SK-N-SH (cell line): Measurements from ENCODE around the gene SH3BP1. TPM values are rescaled to one million over a fixed set of nuclear protein-coding genes. Genes with fewer than 3 reads are reported as not detected.

Experiments
- CTCF ChIA-PET: fragments of 300-600, 350-600 bp; formaldehyde crosslinking; extraction: SDS; loops from one replicate; lab custom pipeline; 2021; lab: Yijun Ruan, JAX
- POLR2A ChIA-PET: fragments of 350-600 bp; sonication (Branson Sonifier 250); formaldehyde crosslinking; extraction: SDS; loops from one replicate; lab custom pipeline; 2020; ENCODE audit warnings: antibody characterized with exemption, inconsistent platforms; lab: Yijun Ruan, JAX
- DNase-seq: peaks from one replicate; pipeline ENCODE4 v3.0.0; 2012
- H2AFZ ChIP-seq: fragments of 200-600 bp; sonication (generic); 2 replicates; pipeline ENCODE4 v1.8.1; 2016; ENCODE audit warnings: antibody characterized with exemption, mild to moderate bottlenecking, low read depth
- H3F3A ChIP-seq: fragments of 200-600 bp; sonication (generic); replicated peaks from 2 replicates; pipeline ENCODE3; 2016; ENCODE audit warnings: antibody characterized with exemption, mild to moderate bottlenecking; ENCODE audit not compliant: insufficient read depth
- H3K27ac ChIP-seq, 2 experiments: fragments of 200-500 bp in 1 of 2; fragments of 200-600 bp in 1 of 2; sonication (Bioruptor generic) in 1 of 2; sonication (generic), shearing (Covaris generic) in 1 of 2; 2 replicates each; pipeline versions ENCODE4 v1.5.1 to v1.6.1; 2014 to 2016; ENCODE audit warnings: low read depth in 2 of 2, inconsistent platforms in 1 of 2, low read length in 1 of 2, mild to moderate bottlenecking in 1 of 2, mixed read lengths in 1 of 2
- H3K27me3 ChIP-seq: fragments of 200-600 bp; sonication (generic), shearing (Covaris generic); 2 replicates; pipeline ENCODE4 v1.6.1; 2016; ENCODE audit warnings: mixed run types; ENCODE audit not compliant: insufficient read depth
- H3K36me3 ChIP-seq, 2 experiments: fragments of 200-500 bp in 1 of 2; fragments of 200-600 bp in 1 of 2; sonication (Bioruptor generic) in 1 of 2; sonication (generic) in 1 of 2; replicated peaks in 1 of 2; 2 replicates each; pipeline versions ENCODE3 to v1.5.1; 2014 to 2016; ENCODE audit warnings: low read length in 1 of 2, mild to moderate bottlenecking in 1 of 2; ENCODE audit not compliant: insufficient read depth in 2 of 2, control insufficient read depth in 1 of 2
- H3K4me1 ChIP-seq, 2 experiments: fragments of 200-500 bp in 1 of 2; fragments of 200-600 bp in 1 of 2; sonication (Bioruptor generic) in 1 of 2; sonication (generic), shearing (Covaris generic) in 1 of 2; 2 replicates each; pipeline versions ENCODE4 v1.5.1 to v1.6.1; 2014 to 2016; ENCODE audit warnings: low read depth in 1 of 2, low read length in 1 of 2, mixed run types in 1 of 2; ENCODE audit not compliant: insufficient read depth in 2 of 2, control insufficient read depth in 1 of 2
- H3K4me2 ChIP-seq: fragments of 200-600 bp; sonication (generic), shearing (Covaris generic); 2 replicates; pipeline ENCODE4 v1.6.1; 2017; ENCODE audit warnings: mixed run types
- H3K4me3 ChIP-seq, 2 experiments: fragments of 200-500 bp in 1 of 2; fragments of 200-600 bp in 1 of 2; sonication (Bioruptor generic) in 1 of 2; sonication (generic), shearing (Covaris generic) in 1 of 2; 2 replicates each; pipeline versions ENCODE4 v1.5.1 to v1.8.1; 2014 to 2016; ENCODE audit warnings: low read depth in 2 of 2, inconsistent platforms in 1 of 2, low read length in 1 of 2, mild to moderate bottlenecking in 1 of 2, mixed read lengths in 1 of 2, moderate library complexity in 1 of 2
- H3K79me2 ChIP-seq: fragments of 200-600 bp; sonication (generic); 2 replicates; pipeline ENCODE4 v1.8.1; 2017; ENCODE audit warnings: mild to moderate bottlenecking; ENCODE audit not compliant: insufficient read depth
- H3K9ac ChIP-seq: fragments of 200-600 bp; sonication (generic); 2 replicates; pipeline ENCODE4 v1.6.1; 2017; ENCODE audit warnings: mixed run types
- H3K9me2 ChIP-seq: fragments of 200-600 bp; sonication (generic); 2 replicates; pipeline ENCODE4 v1.6.1; 2017; ENCODE audit warnings: mixed run types
- H3K9me3 ChIP-seq: fragments of 200-600 bp; sonication (generic); 2 replicates; pipeline ENCODE4 v1.6.1; 2017; ENCODE audit warnings: mixed run types, mild to moderate bottlenecking, moderate library complexity
- H4K20me1 ChIP-seq: fragments of 200-600 bp; sonication (generic); 2 replicates; pipeline ENCODE4 v1.6.1; 2017; ENCODE audit warnings: mild to moderate bottlenecking, mixed run types; ENCODE audit not compliant: insufficient read depth
- CHD2 ChIP-seq: fragments of 150-350 bp; IDR thresholded peaks from 2 replicates; pipeline ENCODE4 v1.6.1; 2018; ENCODE audit warnings: low read length; ENCODE audit not compliant: partially characterized antibody
- ELF1 ChIP-seq: IDR thresholded peaks from 2 replicates; pipeline ENCODE4 v1.4.0; 2012
- EP300 ChIP-seq, 2 experiments: IDR thresholded peaks; 2 replicates each; pipeline versions ENCODE4 v1.4.0 to v1.6.1; 2012; ENCODE audit warnings: borderline replicate concordance in 1 of 2, low read depth in 1 of 2, low read length in 1 of 2
- FOSL2 ChIP-seq: IDR thresholded peaks from 2 replicates; pipeline ENCODE4 v1.4.0; 2012; ENCODE audit warnings: low read depth, mild to moderate bottlenecking, moderate library complexity, borderline replicate concordance
- JUND ChIP-seq: IDR thresholded peaks from 2 replicates; pipeline ENCODE4 v1.4.0; 2012
- MXI1 ChIP-seq: IDR thresholded peaks from 2 replicates; pipeline ENCODE4 v1.6.1; 2012; ENCODE audit warnings: mild to moderate bottlenecking, low read depth, low read length, improper control_type of control experiment
- NFIC ChIP-seq: IDR thresholded peaks from 2 replicates; pipeline ENCODE4 v1.4.0; 2012; ENCODE audit warnings: borderline replicate concordance
- POLR2AphosphoS5 ChIP-seq: IDR thresholded peaks from 2 replicates; pipeline ENCODE4 v1.6.1; 2012; ENCODE audit warnings: low read depth, low read length
- RAD21 ChIP-seq: IDR thresholded peaks from 2 replicates; pipeline ENCODE4 v1.6.1; 2012; ENCODE audit warnings: mild to moderate bottlenecking, low read length
- RCOR1 ChIP-seq: fragments of 150-350 bp; IDR thresholded peaks from 2 replicates; pipeline ENCODE4 v1.6.1; 2017; ENCODE audit warnings: antibody characterized with exemption, low read length
- RFX5 ChIP-seq: IDR thresholded peaks from 2 replicates; pipeline ENCODE4 v1.6.1; 2012; ENCODE audit warnings: mild to moderate bottlenecking, improper control_type of control experiment, low read length
- RXRA ChIP-seq: IDR thresholded peaks from 2 replicates; pipeline ENCODE4 v1.4.0; 2012; ENCODE audit warnings: low read depth, mild to moderate bottlenecking, borderline replicate concordance
- SMC3 ChIP-seq: IDR thresholded peaks from 2 replicates; pipeline ENCODE4 v1.6.1; 2012; ENCODE audit warnings: low read depth, low read length, improper control_type of control experiment
- TAF1 ChIP-seq: IDR thresholded peaks from 2 replicates; pipeline ENCODE4 v1.6.1; 2012; ENCODE audit warnings: low read depth, mild to moderate bottlenecking, low read length, moderate library complexity, borderline replicate concordance
- TEAD4 ChIP-seq: IDR thresholded peaks from 2 replicates; pipeline ENCODE4 v1.4.0; 2012; ENCODE audit warnings: mild to moderate bottlenecking, borderline replicate concordance; ENCODE audit not compliant: insufficient read depth
- WGBS: methylation state at CpG from one replicate; pipeline ENCODE4 v1.1.6; 2017; ENCODE audit warnings: low lambda C conversion rate; 5-methylcytosine and 5-hydroxymethylcytosine counted together
- polyA plus RNA-seq, 3 experiments: library from polyadenylated mRNA; depleted of rRNA; stranded (reverse); fragments of >200 nt; gene quantifications; 2 replicates each; pipeline ENCODE4 v1.2.3, GENCODE V29; 2012
- TF ChIP-seq, protein P1 (sequence below): fragments of 200-600 bp; sonication (generic); IDR thresholded peaks from 2 replicates; pipeline ENCODE4 v1.6.1; 2017; ENCODE audit warnings: antibody characterized with exemption, mild to moderate bottlenecking, moderate library complexity
- TF ChIP-seq, protein P2 (sequence below): fragments of 150-350 bp; IDR thresholded peaks from 2 replicates; pipeline ENCODE4 v1.6.1; 2017; ENCODE audit warnings: antibody characterized with exemption, low read length, low read depth, borderline replicate concordance

The SH3BP1 gene
- polyA plus RNA-seq, 1 of the 3 experiments (the other 2 are of a cell fraction) = 8.9 TPM

DNA sequence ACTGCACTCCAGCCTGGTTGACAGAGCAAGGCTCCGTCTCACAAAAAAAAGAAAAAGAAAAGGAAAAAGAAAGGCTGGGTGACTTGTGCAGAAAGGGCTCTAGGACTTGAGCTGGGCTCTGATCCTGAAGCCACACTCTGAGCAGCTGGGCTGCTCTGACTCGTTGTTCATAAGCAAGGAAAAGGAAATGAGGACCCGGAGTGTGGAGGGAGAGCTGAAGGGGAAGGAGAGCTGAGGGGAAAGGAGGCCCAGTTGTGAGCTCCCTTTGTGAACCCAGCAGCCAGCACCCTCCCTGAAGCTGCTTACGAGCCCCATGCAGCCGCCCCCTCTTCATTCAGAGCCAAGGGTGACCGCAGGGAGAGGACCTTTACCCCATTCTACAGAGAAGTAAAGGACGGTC, 12.3 kb upstream of the SH3BP1 start:
- H3K79me2 ChIP-seq = no peaks in the 10 kb centered on the region
- H3K27me3 ChIP-seq = no peaks in the 10 kb centered on the region
- CTCF ChIA-PET = interaction anchor here (1.0 to 34.3 kb wide), 4 partner anchors 12 to 155 kb away, joined by 3 to 898 read pairs (median 61); partner anchors contain the start of genes LGALS1, NOL12, PDXP and SH3BP1
- TF ChIP-seq EP300 (IDR thresholded peaks at IDR 0.05; ENCODE audit: borderline replicate concordance in 1 of 2, low read depth in 1 of 2, low read length in 1 of 2) (no peak), RAD21 (no peak), JUND (no peak)
- no peak overlapping the region for H3K4me2 ChIP-seq
- no peak overlapping the region for H2AFZ ChIP-seq
- WGBS = 59% methylated on average over 4 of the region's 7 CpGs
- peaks cover 5 to 38% of the 10 kb centered on the region in 2 experiments for H3K36me3 ChIP-seq
- no peak for DNase-seq
- H3K27ac ChIP-seq = no peak overlapping the region
- H3K4me1 ChIP-seq = peaks cover 0 to 4% of the 10 kb centered on the region in 2 experiments; a peak in 1 of 4 replicates
- peaks cover 11% of the 10 kb centered on the region for H3F3A ChIP-seq
- no peaks in the 10 kb centered on the region for H4K20me1 ChIP-seq
- POLR2A ChIA-PET = interaction anchor here (0.8 to 1.8 kb wide), 2 partner anchors 10 to 31 kb away, joined by 3 to 6 read pairs; partner anchors contain the start of gene PDXP
- no peak overlapping the region for H3K9ac ChIP-seq
- no peaks in the 10 kb centered on the region for H3K9me2 ChIP-seq
- no peak overlapping the region for H3K4me3 ChIP-seq
- no peaks in the 10 kb centered on the region for H3K9me3 ChIP-seq

DNA sequence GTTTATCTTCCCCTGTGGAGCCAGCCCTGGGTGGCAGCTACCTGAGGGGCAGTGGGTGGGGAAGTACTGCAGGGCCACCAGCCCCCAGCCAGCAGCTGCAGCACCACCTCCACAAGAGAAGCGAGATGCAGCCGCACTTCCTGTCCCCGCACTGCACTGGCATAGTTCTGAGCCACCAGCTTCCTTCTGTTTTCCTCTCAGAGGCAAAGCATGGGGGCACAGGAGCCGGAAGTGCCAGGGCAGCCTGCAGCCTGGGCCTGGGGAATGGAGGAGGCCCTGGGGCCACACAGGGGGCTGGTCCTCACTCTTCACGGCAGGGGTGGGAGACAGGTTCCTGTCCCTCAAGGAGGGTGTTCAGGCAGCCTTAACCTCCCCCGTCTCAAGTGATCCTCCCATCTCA, 11.9 kb upstream of the SH3BP1 start:
- Histone ChIP-seq H3K4me3 (no peak overlapping the region), H3K4me1 (peaks cover 0 to 9% of the 10 kb centered on the region in 2 experiments; a peak in 1 of 4 replicates), H3K36me3 (peaks cover 5 to 39% of the 10 kb centered on the region in 2 experiments), H3F3A (peaks cover 8% of the 10 kb centered on the region), H4K20me1 (no peaks in the 10 kb centered on the region), H2AFZ (no peak overlapping the region), H3K9me2 (no peaks in the 10 kb centered on the region), H3K27ac (no peak overlapping the region), H3K27me3 (no peaks in the 10 kb centered on the region), H3K4me2 (no peak overlapping the region)
- POLR2A ChIA-PET = interaction anchor here (0.8 to 1.8 kb wide), 2 partner anchors 10 to 31 kb away, joined by 3 to 6 read pairs; partner anchors contain the start of gene PDXP
- CTCF ChIA-PET = interaction anchor here (1.0 to 34.3 kb wide), 6 partner anchors 9 to 155 kb away, joined by 3 to 898 read pairs (median 6); partner anchors contain the start of genes LGALS1, NOL12, PDXP and SH3BP1
- no peak for DNase-seq
- WGBS = 90% methylated on average over 2 of the region's 6 CpGs
- TF ChIP-seq RCOR1 = no peak
- TF ChIP-seq RFX5 = no peak
- TF ChIP-seq, protein P1, sequence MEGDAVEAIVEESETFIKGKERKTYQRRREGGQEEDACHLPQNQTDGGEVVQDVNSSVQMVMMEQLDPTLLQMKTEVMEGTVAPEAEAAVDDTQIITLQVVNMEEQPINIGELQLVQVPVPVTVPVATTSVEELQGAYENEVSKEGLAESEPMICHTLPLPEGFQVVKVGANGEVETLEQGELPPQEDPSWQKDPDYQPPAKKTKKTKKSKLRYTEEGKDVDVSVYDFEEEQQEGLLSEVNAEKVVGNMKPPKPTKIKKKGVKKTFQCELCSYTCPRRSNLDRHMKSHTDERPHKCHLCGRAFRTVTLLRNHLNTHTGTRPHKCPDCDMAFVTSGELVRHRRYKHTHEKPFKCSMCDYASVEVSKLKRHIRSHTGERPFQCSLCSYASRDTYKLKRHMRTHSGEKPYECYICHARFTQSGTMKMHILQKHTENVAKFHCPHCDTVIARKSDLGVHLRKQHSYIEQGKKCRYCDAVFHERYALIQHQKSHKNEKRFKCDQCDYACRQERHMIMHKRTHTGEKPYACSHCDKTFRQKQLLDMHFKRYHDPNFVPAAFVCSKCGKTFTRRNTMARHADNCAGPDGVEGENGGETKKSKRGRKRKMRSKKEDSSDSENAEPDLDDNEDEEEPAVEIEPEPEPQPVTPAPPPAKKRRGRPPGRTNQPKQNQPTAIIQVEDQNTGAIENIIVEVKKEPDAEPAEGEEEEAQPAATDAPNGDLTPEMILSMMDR = no peak
- no peak for TF ChIP-seq SMC3
- no peak for TF ChIP-seq CHD2
- TF ChIP-seq ELF1 = no peak
- TF ChIP-seq, all 33 proteins: peak for 0
- Histone ChIP-seq H3K79me2 (no peaks in the 10 kb centered on the region), H3K9me3 (no peaks in the 10 kb centered on the region), H3K9ac (no peak overlapping the region)

DNA sequence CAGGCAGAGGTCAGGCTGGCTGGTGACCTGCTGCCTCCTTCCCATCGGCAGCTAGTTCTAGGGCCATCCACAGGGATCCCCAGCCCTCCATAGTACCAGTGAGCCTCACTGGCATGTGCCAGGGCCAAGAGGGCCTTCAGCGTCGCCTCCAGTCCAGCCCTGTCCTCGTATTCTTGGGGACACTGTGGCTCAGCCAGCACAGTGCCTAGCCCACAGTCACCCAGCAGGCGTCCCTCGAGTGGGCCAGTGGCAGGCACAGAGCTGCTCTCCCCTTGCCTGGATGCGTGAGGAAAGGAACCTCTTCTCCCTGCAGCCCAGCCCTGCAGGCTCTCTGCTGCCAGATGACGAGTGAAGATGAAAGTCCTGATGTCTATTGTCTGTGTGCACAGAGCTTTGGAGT, 10.6 kb upstream of the SH3BP1 start:
- ChIA-PET CTCF (interaction anchor here (1.0 to 34.3 kb wide), 5 partner anchors 8 to 40 kb away, joined by 3 to 898 read pairs (median 9); partner anchors contain the start of genes LGALS1, NOL12 and PDXP), POLR2A (interaction anchor here (0.6 kb wide), 1 partner anchor 235 kb away, joined by 3 read pairs; no protein-coding TSS in a partner anchor)
- DNase-seq = no peak
- H3K9me3 ChIP-seq = no peaks in the 10 kb centered on the region
- no peaks in the 10 kb centered on the region for H4K20me1 ChIP-seq
- no peak overlapping the region for H3K4me2 ChIP-seq
- TF ChIP-seq FOSL2 = no peak
- no peak for TF ChIP-seq NFIC
- no peak for TF ChIP-seq MXI1
- no peak for TF ChIP-seq TEAD4
- no peak for TF ChIP-seq CHD2
- TF ChIP-seq RXRA = no peak
- TF ChIP-seq POLR2AphosphoS5 = no peak
- TF ChIP-seq RCOR1 = no peak
- TF ChIP-seq TAF1 = no peak
- TF ChIP-seq, protein P2, sequence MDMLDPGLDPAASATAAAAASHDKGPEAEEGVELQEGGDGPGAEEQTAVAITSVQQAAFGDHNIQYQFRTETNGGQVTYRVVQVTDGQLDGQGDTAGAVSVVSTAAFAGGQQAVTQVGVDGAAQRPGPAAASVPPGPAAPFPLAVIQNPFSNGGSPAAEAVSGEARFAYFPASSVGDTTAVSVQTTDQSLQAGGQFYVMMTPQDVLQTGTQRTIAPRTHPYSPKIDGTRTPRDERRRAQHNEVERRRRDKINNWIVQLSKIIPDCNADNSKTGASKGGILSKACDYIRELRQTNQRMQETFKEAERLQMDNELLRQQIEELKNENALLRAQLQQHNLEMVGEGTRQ = no peak
- 86% methylated on average over 1 of the region's 8 CpGs for WGBS
- H3K27ac ChIP-seq = no peak overlapping the region; a peak in 1 of 4 replicates
- no peak overlapping the region for H2AFZ ChIP-seq
- peaks cover 12% of the 10 kb centered on the region for H3F3A ChIP-seq
- H3K4me3 ChIP-seq = no peak overlapping the region
- H3K36me3 ChIP-seq = peaks cover 5 to 39% of the 10 kb centered on the region in 2 experiments
- H3K79me2 ChIP-seq = no peaks in the 10 kb centered on the region
- H3K9ac ChIP-seq = no peak overlapping the region
- no peaks in the 10 kb centered on the region for H3K27me3 ChIP-seq
- H3K4me1 ChIP-seq = peaks cover 8 to 20% of the 10 kb centered on the region in 2 experiments
- no peaks in the 10 kb centered on the region for H3K9me2 ChIP-seq
